ENCODE data around the gene SAA1. TPM values are rescaled to one million over a fixed set of nuclear protein-coding genes. Genes with fewer than 3 reads are reported as not detected.

SAA1 gene
- total and polyA plus RNA-seq, 10 of the 15 experiments (the other 5 are each of a cell fraction or from before 2014, with no cell fraction given), result 0.36 to 6.9 TPM; not detected in 8

- ChIA-PET SMC1A (ENCODE audit: uncharacterized antibody, unreplicated experiment) (interaction anchor here (0.7 to 0.9 kb wide), 2 partner anchors 16 to 19 kb away, joined by 3 to 5 read pairs; no protein-coding TSS in a partner anchor), POLR2A (interaction anchor here (0.8 kb wide), 1 partner anchor 18 kb away, joined by 5 read pairs; no protein-coding TSS in a partner anchor), CTCF (interaction anchor here (1.3 to 1.6 kb wide), 2 partner anchors 18 to 21 kb away, joined by 3 to 15 read pairs; no protein-coding TSS in a partner anchor), RAD21 (ENCODE audit: unreplicated experiment) (interaction anchor here (0.7 to 3.0 kb wide), 2 partner anchors 16 to 21 kb away, joined by 3 to 9 read pairs; no protein-coding TSS in a partner anchor)
- Histone ChIP-seq H3K27ac (ENCODE audit: control insufficient read depth, insufficient read depth) (no peak overlapping the region), H3K4me1 (ENCODE audit: control insufficient read depth, insufficient read depth, low read length) (peaks cover 20% of the 10 kb centered on the region), H3K9ac (ENCODE audit: control insufficient read depth, insufficient read depth, low read length) (no peak overlapping the region), H3K36me3 (ENCODE audit: control insufficient read depth in 2 of 2, insufficient read depth in 2 of 2, low read length in 1 of 2) (no peaks in the 10 kb centered on the region), H2AFZ (ENCODE audit: control insufficient read depth, low read depth, low read length) (no peak overlapping the region), H3K9me3 (replicated peaks; ENCODE audit: control insufficient read depth, insufficient read depth, low read length) (no peaks in the 10 kb centered on the region), H3K27me3 (replicated peaks in 1 of 2; ENCODE audit: control insufficient read depth in 2 of 2, insufficient read depth in 2 of 2, low read length in 1 of 2) (no peaks in the 10 kb centered on the region), H3K79me2 (ENCODE audit: control insufficient read depth, insufficient read depth, low read length) (no peaks in the 10 kb centered on the region), H4K20me1 (ENCODE audit: control insufficient read depth, insufficient read depth) (no peaks in the 10 kb centered on the region), H3K4me3 (no peak overlapping the region), H3K4me2 (ENCODE audit: control insufficient read depth, insufficient read depth) (no peak overlapping the region)
- in situ Hi-C loops (cut with MboI), result no loop called here
- no peak for TF ChIP-seq GABPA (IDR thresholded peaks at IDR 0.05; ENCODE audit: low read depth)
- TF ChIP-seq SRF (IDR thresholded peaks at IDR 0.05; ENCODE audit: low read depth in 2 of 2, low read length in 2 of 2), result no peak
- TF ChIP-seq ATF7 (IDR thresholded peaks at IDR 0.05; ENCODE audit: low read depth), result no peak
- TF ChIP-seq POU2F2 (IDR thresholded peaks at IDR 0.05; ENCODE audit: borderline replicate concordance, low read depth, low read length), result no peak
- peak in 1 of 2 experiments; percentile 88; a peak in 2 of 4 replicates for TF ChIP-seq ETV6 (conservative IDR thresholded peaks at IDR 0.05 in 1 of 2, IDR thresholded peaks at IDR 0.05 in 1 of 2; ENCODE audit: borderline replicate concordance in 1 of 2, low read depth in 1 of 2)
- no peak for TF ChIP-seq ATF2 (IDR thresholded peaks at IDR 0.05; ENCODE audit: low read length)
- TF ChIP-seq IRF4 (IDR thresholded peaks at IDR 0.05; ENCODE audit: low read depth, low read length), result no peak
- no peak for TF ChIP-seq RELA (IDR thresholded peaks at IDR 0.05; ENCODE audit: borderline replicate concordance, partially characterized antibody)
- no peak for TF ChIP-seq CBFB (IDR thresholded peaks at IDR 0.05; ENCODE audit: low read depth)
- FAIRE-seq (no peak), ATAC-seq (no peak), DNase-seq (ENCODE audit: low read depth, low spot score) (no peak)
- BruUV-seq (replicated peaks), result no TSS peak
- intact Hi-C loops (cut with micrococcal nuclease; ENCODE audit: unreplicated experiment), result no loop called here
- 40% methylated on average over 1 of the region's 1 CpG for WGBS (ENCODE audit: insufficient coverage, insufficient replicate concordance, low lambda C conversion rate, missing lambda C conversion rate)
Observed at GRCh38 chr11:18264677-18265555, 1.1 kb upstream of the SAA1 start.

All from GM12878 (cell line).